H1 (cell line): Measurements from ENCODE around the gene PIK3R5. TPM values are rescaled to one million over a fixed set of nuclear protein-coding genes. Genes with fewer than 3 reads are reported as not detected.

ENCODE experiments used
- CTCF ChIA-PET: fragments of 300-600 bp; sonication (Branson Sonifier 250); formaldehyde crosslinking; loops from one replicate; lab custom pipeline; 2021; ENCODE audit not compliant: partially characterized antibody; lab: Charles Lee
- POLR2A ChIA-PET: fragments of 300-600 bp; sonication (Branson Sonifier 250); formaldehyde crosslinking; loops from one replicate; lab custom pipeline; 2021; ENCODE audit warnings: inconsistent platforms; ENCODE audit not compliant: partially characterized antibody; lab: Charles Lee
- DNase-seq, 2 experiments: peaks; one replicate each; pipeline versions ENCODE4 v3.0.0 to v3.0.0-alpha.2; 2010 to 2022; ENCODE audit warnings: low spot score in 2 of 2, low read depth in 1 of 2, mixed read lengths in 1 of 2
- FAIRE-seq: peaks from 2 replicates; lab custom pipeline; 2011; peaks lifted over from hg19 to GRCh38; lab: Jason Lieb, UNC
- H2AFZ ChIP-seq: 2 replicates; pipeline ENCODE4 v1.8.1; 2012; ENCODE audit warnings: low read length, inconsistent platforms
- H2AK5ac ChIP-seq: 2 replicates; pipeline ENCODE4 v1.6.1; 2013; ENCODE audit warnings: low read depth, low read length
- H2BK120ac ChIP-seq: replicated peaks from 2 replicates; pipeline ENCODE3; 2013; ENCODE audit warnings: low read depth, low read length, inconsistent platforms
- H2BK12ac ChIP-seq: 2 replicates; pipeline ENCODE4 v1.6.1; 2013; ENCODE audit warnings: low read depth, low read length
- H2BK15ac ChIP-seq: 2 replicates; pipeline ENCODE4 v1.6.1; 2013; ENCODE audit warnings: low read length
- H2BK20ac ChIP-seq: 2 replicates; pipeline ENCODE4 v1.6.1; 2013; ENCODE audit warnings: low read length
- H2BK5ac ChIP-seq: 2 replicates; pipeline ENCODE4 v1.6.1; 2013; ENCODE audit warnings: low read depth, low read length
- H3K14ac ChIP-seq: 2 replicates; pipeline ENCODE4 v1.6.1; 2013; ENCODE audit warnings: inconsistent platforms; ENCODE audit not compliant: insufficient read length
- H3K18ac ChIP-seq: 2 replicates; pipeline ENCODE4 v1.6.1; 2013; ENCODE audit warnings: low read length; ENCODE audit errors: extremely low read depth
- H3K23ac ChIP-seq: 2 replicates; pipeline ENCODE4 v1.6.1; 2013; ENCODE audit warnings: inconsistent platforms; ENCODE audit not compliant: insufficient read length
- H3K23me2 ChIP-seq: 2 replicates; pipeline ENCODE4 v1.6.1; 2013; ENCODE audit warnings: low read depth, low read length
- H3K27ac ChIP-seq: 2 replicates; pipeline ENCODE4 v1.6.1; 2011; ENCODE audit warnings: low read depth, low read length, inconsistent platforms
- H3K27me3 ChIP-seq, 4 experiments: replicated peaks in 1 of 4; 1 replicate in 1 of 4; 2 replicates in 3 of 4; pipeline versions ENCODE4 v1.6.1 to v1.8.1; 2011 to 2013; ENCODE audit warnings: low read length in 3 of 4, mild to moderate bottlenecking in 3 of 4, inconsistent platforms in 2 of 4, mixed read lengths in 2 of 4, moderate library complexity in 1 of 4; ENCODE audit not compliant: control insufficient read depth in 3 of 4, insufficient read depth in 3 of 4; ENCODE audit errors: extremely low read depth in 1 of 4
- H3K36me3 ChIP-seq, 4 experiments: 2 replicates each; pipeline versions ENCODE4 v1.6.1 to v1.8.1; 2011 to 2013; ENCODE audit warnings: mild to moderate bottlenecking in 4 of 4, low read length in 3 of 4, moderate library complexity in 2 of 4, control low read depth in 1 of 4, inconsistent platforms in 1 of 4; ENCODE audit not compliant: insufficient read depth in 4 of 4, control insufficient read depth in 2 of 4
- H3K4ac ChIP-seq: replicated peaks from 2 replicates; pipeline ENCODE3; 2013; ENCODE audit warnings: low read length, low read depth, mixed read lengths, inconsistent platforms; ENCODE audit not compliant: insufficient read length
- H3K4me1 ChIP-seq, 4 experiments: replicated peaks in 1 of 4; 1 replicate in 1 of 4; 2 replicates in 3 of 4; pipeline versions ENCODE4 v1.6.1 to v1.8.1; 2011 to 2013; ENCODE audit warnings: low read length in 3 of 4, inconsistent platforms in 2 of 4, mixed read lengths in 1 of 4; ENCODE audit not compliant: insufficient read depth in 4 of 4, control insufficient read depth in 3 of 4
- H3K4me2 ChIP-seq, 2 experiments: 2 replicates each; pipeline versions ENCODE4 v1.6.1 to v1.8.1; 2011 to 2013; ENCODE audit warnings: low read depth in 2 of 2, low read length in 2 of 2, control low read depth in 1 of 2, inconsistent platforms in 1 of 2, mild to moderate bottlenecking in 1 of 2; ENCODE audit not compliant: insufficient read depth in 1 of 2
- H3K4me3 ChIP-seq, 4 experiments: fragments of 200-600, 300-600 bp in 1 of 4; sonication (generic), shearing (Covaris generic), sonication (Bioruptor Twin) in 1 of 4; 2 replicates each; pipeline versions ENCODE4 v1.5.1 to v1.8.1; 2011 to 2016; ENCODE audit warnings: low read length in 4 of 4, low read depth in 3 of 4, control low read depth in 2 of 4, inconsistent platforms in 2 of 4, mild to moderate bottlenecking in 2 of 4, mixed read lengths in 1 of 4, moderate library complexity in 1 of 4; ENCODE audit not compliant: insufficient read depth in 2 of 4; ENCODE audit errors: extremely low read depth in 1 of 4
- H3K56ac ChIP-seq: replicated peaks from 2 replicates; pipeline ENCODE3; 2013; ENCODE audit warnings: low read depth, mild to moderate bottlenecking, mixed read lengths, low read length, inconsistent platforms; ENCODE audit not compliant: insufficient read length
- H3K79me1 ChIP-seq: 2 replicates; pipeline ENCODE4 v1.6.1; 2013; ENCODE audit warnings: low read depth, low read length, control low read depth
- H3K79me2 ChIP-seq, 2 experiments: 2 replicates each; pipeline versions ENCODE4 v1.6.1 to v1.8.1; 2012 to 2013; ENCODE audit warnings: low read length in 2 of 2, mild to moderate bottlenecking in 2 of 2, inconsistent platforms in 1 of 2; ENCODE audit not compliant: insufficient read depth in 2 of 2, control insufficient read depth in 1 of 2
- H3K9ac ChIP-seq, 4 experiments: replicated peaks in 1 of 4; 1 replicate in 1 of 4; 2 replicates in 3 of 4; pipeline versions ENCODE4 v1.6.1 to v1.8.1; 2011 to 2013; ENCODE audit warnings: low read depth in 3 of 4, low read length in 3 of 4, control low read depth in 2 of 4, mild to moderate bottlenecking in 2 of 4, moderate library complexity in 2 of 4, inconsistent platforms in 1 of 4; ENCODE audit errors: extremely low read depth in 1 of 4
- H3K9me3 ChIP-seq, 2 experiments: 2 replicates each; pipeline versions ENCODE4 v1.6.1 to v1.8.1; 2012 to 2013; ENCODE audit warnings: mild to moderate bottlenecking in 2 of 2, moderate library complexity in 2 of 2, control low read depth in 1 of 2, inconsistent platforms in 1 of 2, low read depth in 1 of 2, low read length in 1 of 2, mixed read lengths in 1 of 2; ENCODE audit not compliant: insufficient read depth in 2 of 2
- H4K20me1 ChIP-seq, 2 experiments: replicated peaks in 1 of 2; 2 replicates each; pipeline versions ENCODE3 to v1.8.1; 2011 to 2013; ENCODE audit warnings: inconsistent platforms in 2 of 2, low read length in 2 of 2, mild to moderate bottlenecking in 1 of 2; ENCODE audit not compliant: insufficient read depth in 2 of 2, control insufficient read depth in 1 of 2
- H4K5ac ChIP-seq: 2 replicates; pipeline ENCODE4 v1.6.1; 2013; ENCODE audit warnings: low read length, low read depth, mixed read lengths, inconsistent platforms; ENCODE audit not compliant: insufficient read length
- H4K8ac ChIP-seq: 2 replicates; pipeline ENCODE4 v1.8.0; 2013; ENCODE audit warnings: mild to moderate bottlenecking, moderate library complexity, low read length, inconsistent platforms; ENCODE audit not compliant: insufficient read depth; ENCODE audit errors: extremely low read depth
- H4K91ac ChIP-seq: replicated peaks from 2 replicates; pipeline ENCODE3; 2013; ENCODE audit warnings: low read length, mixed read lengths, inconsistent platforms; ENCODE audit not compliant: insufficient read length
- EGR1 ChIP-seq: IDR thresholded peaks from 2 replicates; pipeline ENCODE4 v1.6.1; 2011; ENCODE audit warnings: low read depth, low read length, borderline replicate concordance
- NANOG ChIP-seq: IDR thresholded peaks from 2 replicates; pipeline ENCODE4 v1.6.1; 2011; ENCODE audit warnings: low read length, low read depth, mild to moderate bottlenecking, inconsistent platforms; ENCODE audit not compliant: insufficient read depth, poor library complexity, severe bottlenecking
- SUZ12 ChIP-seq: fragments of 200-600 bp; sonication (generic); IDR thresholded peaks from 2 replicates; pipeline ENCODE4 v1.6.1; 2012; ENCODE audit warnings: mild to moderate bottlenecking, inconsistent platforms, low read length, moderate library complexity, mixed read lengths
- WGBS, 2 experiments: shearing (Covaris generic) in 1 of 2; methylation state at CpG; one replicate each; pipeline versions ENCODE4 v1.1.6 to v1.1.7; 2013 to 2015; ENCODE audit warnings: low lambda C conversion rate in 2 of 2, mixed read lengths in 2 of 2, inconsistent platforms in 1 of 2, low coverage in 1 of 2, missing lambda C conversion rate in 1 of 2; ENCODE audit not compliant: insufficient replicate concordance in 2 of 2, insufficient coverage in 1 of 2, insufficient read length in 1 of 2; ENCODE audit errors: extremely low coverage in 1 of 2, missing lambda C conversion rate in 1 of 2; 5-methylcytosine and 5-hydroxymethylcytosine counted together
- polyA plus RNA-seq, 7 experiments: library from polyadenylated mRNA; depleted of rRNA in 3 of 7; stranded (reverse) in 5 of 7; unstranded in 2 of 7; fragments of >200 nt in 5 of 7; fragments of 200-250 nt in 2 of 7; gene quantifications; 1 replicate in 5 of 7; 2 replicates in 1 of 7; 4 replicates in 1 of 7; pipeline versions ENCODE4 v1.2.1 to v1.2.3, GENCODE V29; 2011 to 2013; ENCODE audit warnings: missing spikeins in 2 of 7, mixed read lengths in 2 of 7
- total RNA-seq: library from RNA; stranded (reverse); fragmentation: NEBNext Ultra II Directional; extraction: Animal tissue kit (Norgen Biotek cat#: 25700); gene quantifications from 2 replicates; pipeline ENCODE4 v1.2.1, GENCODE V29; 2021
- TF ChIP-seq, protein P1 (sequence below): IDR thresholded peaks from 2 replicates; pipeline ENCODE4 v1.6.1; 2011; ENCODE audit warnings: low read depth, mild to moderate bottlenecking, low read length; ENCODE audit not compliant: insufficient read depth

Gene PIK3R5
- total and polyA plus RNA-seq, 2 of the 8 experiments (the other 6 are each of a cell fraction or from before 2014, with no cell fraction given): 2.7 to 4.3 TPM

DNA sequence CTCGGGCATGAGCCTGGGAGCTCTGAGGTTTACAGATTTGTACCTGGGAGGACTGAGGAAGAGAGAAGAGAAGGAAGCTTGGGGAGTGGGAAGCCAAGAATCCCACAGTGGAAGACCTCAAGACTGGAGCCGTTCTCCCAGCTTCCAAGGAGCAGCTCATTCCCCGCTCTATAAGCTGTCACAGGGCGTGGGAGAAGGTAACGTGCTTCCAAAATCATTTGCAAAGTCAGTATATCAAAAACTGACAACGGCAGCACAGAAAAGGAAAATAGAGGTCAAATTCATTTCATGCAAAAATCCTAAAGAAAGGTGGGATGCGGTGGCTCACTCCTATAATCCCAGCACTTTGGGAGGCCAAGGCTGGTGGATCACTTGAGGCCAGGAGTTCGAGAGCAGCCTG is 7.8 kb downstream of the PIK3R5 start:
- no peak overlapping the region for H3K23ac ChIP-seq
- 86% methylated on average over 8 of the region's 8 CpGs; no CpG with 5 or more reads in 1 of the 2 experiments for WGBS, 2 experiments

More for the DNA sequence above, 7.8 kb downstream of the PIK3R5 start:
- H3K4me1 ChIP-seq: peaks cover 0 to 3% (median 0%) of the 10 kb centered on the region in 4 experiments; a peak in 5 of 7 replicates
- peak in 1 of 2 experiments; percentile 11 for DNase-seq
- no peak overlapping the region for H3K27ac ChIP-seq
- H3K56ac ChIP-seq: no peak overlapping the region
- no peaks in the 10 kb centered on the region for H3K27me3 ChIP-seq
- no peak overlapping the region for H2BK120ac ChIP-seq
- no peak overlapping the region for H4K91ac ChIP-seq
- no peak overlapping the region for H3K4me3 ChIP-seq
- ChIA-PET CTCF (interaction anchor here (1.0 to 1.6 kb wide), 2 partner anchors 36 to 63 kb away, joined by 4 to 6 read pairs; no protein-coding TSS in a partner anchor), POLR2A (no interaction called here)
- H3K4ac ChIP-seq: no peak overlapping the region
- no peaks in the 10 kb centered on the region for H3K23me2 ChIP-seq
- H2BK5ac ChIP-seq: no peak overlapping the region
- no peak overlapping the region for H2AFZ ChIP-seq
- no peak overlapping the region for H2BK20ac ChIP-seq
- H3K9ac ChIP-seq: no peak overlapping the region
- H3K79me2 ChIP-seq: no peaks in the 10 kb centered on the region
- H3K9me3 ChIP-seq: no peaks in the 10 kb centered on the region
- H2BK12ac ChIP-seq: no peak overlapping the region
- H3K14ac ChIP-seq: no peak overlapping the region
- H4K20me1 ChIP-seq: no peaks in the 10 kb centered on the region
- TF ChIP-seq SUZ12: no peak
- no peak for TF ChIP-seq EGR1
- TF ChIP-seq, protein P1, sequence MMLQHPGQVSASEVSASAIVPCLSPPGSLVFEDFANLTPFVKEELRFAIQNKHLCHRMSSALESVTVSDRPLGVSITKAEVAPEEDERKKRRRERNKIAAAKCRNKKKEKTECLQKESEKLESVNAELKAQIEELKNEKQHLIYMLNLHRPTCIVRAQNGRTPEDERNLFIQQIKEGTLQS: no peak
- TF ChIP-seq NANOG: no peak
- H4K5ac ChIP-seq: no peak overlapping the region
- H3K79me1 ChIP-seq: no peaks in the 10 kb centered on the region
- no peak for FAIRE-seq
- no peak overlapping the region for H2AK5ac ChIP-seq
- H3K18ac ChIP-seq: no peak overlapping the region
- no peak overlapping the region for H4K8ac ChIP-seq
- H2BK15ac ChIP-seq: no peak overlapping the region
- no peaks in the 10 kb centered on the region for H3K36me3 ChIP-seq
- no peak overlapping the region for H3K4me2 ChIP-seq
